Endothelial cell (in vitro differentiated cells): ENCODE data around the gene TIMM44. TPM values are rescaled to one million over a fixed set of nuclear protein-coding genes. Genes with fewer than 3 reads are reported as not detected.

Source experiments
- DNase-seq: peaks from one replicate; pipeline ENCODE4 v3.0.0; 2021; ENCODE audit warnings: low spot score
- H3K27ac Mint-ChIP-seq: one replicate; pipeline ENCODE4 v1.8.0; 2021; ENCODE audit warnings: mixed read lengths, inconsistent platforms; ENCODE audit not compliant: unreplicated experiment
- H3K27me3 Mint-ChIP-seq: one replicate; pipeline ENCODE4 v1.8.0; 2021; ENCODE audit warnings: mild to moderate bottlenecking, moderate library complexity, mixed read lengths, inconsistent platforms; ENCODE audit not compliant: unreplicated experiment
- H3K36me3 Mint-ChIP-seq: one replicate; pipeline ENCODE4 v1.8.0; 2021; ENCODE audit warnings: mild to moderate bottlenecking, low read depth, mixed read lengths, inconsistent platforms; ENCODE audit not compliant: unreplicated experiment
- H3K4me1 Mint-ChIP-seq: one replicate; pipeline ENCODE4 v1.8.0; 2021; ENCODE audit warnings: mild to moderate bottlenecking, mixed read lengths, inconsistent platforms; ENCODE audit not compliant: unreplicated experiment
- H3K4me3 Mint-ChIP-seq: one replicate; pipeline ENCODE4 v1.8.0; 2021; ENCODE audit warnings: mild to moderate bottlenecking, mixed read lengths, inconsistent platforms; ENCODE audit not compliant: unreplicated experiment
- H3K9me3 Mint-ChIP-seq: one replicate; pipeline ENCODE4 v1.8.0; 2021; ENCODE audit warnings: mixed read lengths, inconsistent platforms; ENCODE audit not compliant: unreplicated experiment
- total RNA-seq: library from RNA; stranded (reverse); fragmentation: NEBNext Ultra II Directional; extraction: Animal tissue kit (Norgen Biotek cat#: 25700); gene quantifications from one replicate; pipeline ENCODE4 v1.2.1, GENCODE V29; 2021; ENCODE audit not compliant: unreplicated experiment
- TF ChIP-seq, protein P1 (sequence below): fragments of 200-600 bp; sonication (generic); IDR thresholded peaks from one replicate; pipeline ENCODE4 v1.5.0; 2021; ENCODE audit warnings: antibody characterized with exemption; ENCODE audit not compliant: unreplicated experiment

Gene TIMM44
- total RNA-seq, 1 donor from 2014 or later, result 46.5 TPM

DNA sequence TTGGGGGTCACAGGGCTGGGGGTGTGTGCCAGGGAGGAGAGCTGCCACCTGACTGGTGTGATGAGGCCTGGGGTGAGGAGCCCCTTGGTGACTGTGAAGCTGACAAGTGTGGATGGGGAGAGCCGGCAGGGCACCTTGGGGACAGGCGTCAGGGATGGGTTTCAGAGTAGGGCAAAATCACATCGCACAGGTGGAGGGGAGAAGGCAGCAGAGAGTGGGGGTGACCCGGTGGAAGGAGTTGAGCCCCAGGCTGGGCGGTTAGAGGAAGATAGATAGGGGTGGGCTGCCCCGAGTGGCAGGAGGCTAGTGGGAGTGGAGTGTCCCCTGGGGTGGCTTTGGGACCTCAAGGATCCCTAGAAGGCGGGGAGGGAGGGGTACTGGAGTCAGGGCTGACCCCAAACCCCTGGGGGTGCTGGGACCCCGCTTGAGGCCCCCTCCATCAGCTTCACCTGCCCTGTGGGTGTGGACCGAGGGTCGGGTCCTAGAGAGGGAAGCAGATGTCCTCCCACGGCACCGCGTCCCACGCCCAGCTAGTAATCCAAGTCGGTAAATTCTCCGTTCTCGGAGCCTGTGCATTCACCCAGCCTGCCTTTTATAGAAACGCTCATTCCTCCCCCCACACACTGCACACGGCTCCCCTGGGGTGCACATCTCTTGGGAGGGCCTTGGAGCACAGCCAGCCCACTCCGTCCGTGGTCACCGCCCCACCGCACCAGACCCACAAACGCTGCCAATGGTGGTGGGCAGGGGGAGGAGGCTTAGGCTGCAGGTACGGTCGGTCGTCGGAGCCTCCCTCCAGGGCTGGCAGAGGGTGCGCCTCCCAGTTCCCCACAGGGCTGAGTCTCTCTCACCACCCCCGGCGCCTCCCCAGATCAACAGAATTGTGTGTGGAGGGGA is 19.9 kb downstream of the TIMM44 start:
- no peaks in the 10 kb centered on the region for H3K9me3 Mint-ChIP-seq
- DNase-seq, result no peak
- TF ChIP-seq, protein P1, sequence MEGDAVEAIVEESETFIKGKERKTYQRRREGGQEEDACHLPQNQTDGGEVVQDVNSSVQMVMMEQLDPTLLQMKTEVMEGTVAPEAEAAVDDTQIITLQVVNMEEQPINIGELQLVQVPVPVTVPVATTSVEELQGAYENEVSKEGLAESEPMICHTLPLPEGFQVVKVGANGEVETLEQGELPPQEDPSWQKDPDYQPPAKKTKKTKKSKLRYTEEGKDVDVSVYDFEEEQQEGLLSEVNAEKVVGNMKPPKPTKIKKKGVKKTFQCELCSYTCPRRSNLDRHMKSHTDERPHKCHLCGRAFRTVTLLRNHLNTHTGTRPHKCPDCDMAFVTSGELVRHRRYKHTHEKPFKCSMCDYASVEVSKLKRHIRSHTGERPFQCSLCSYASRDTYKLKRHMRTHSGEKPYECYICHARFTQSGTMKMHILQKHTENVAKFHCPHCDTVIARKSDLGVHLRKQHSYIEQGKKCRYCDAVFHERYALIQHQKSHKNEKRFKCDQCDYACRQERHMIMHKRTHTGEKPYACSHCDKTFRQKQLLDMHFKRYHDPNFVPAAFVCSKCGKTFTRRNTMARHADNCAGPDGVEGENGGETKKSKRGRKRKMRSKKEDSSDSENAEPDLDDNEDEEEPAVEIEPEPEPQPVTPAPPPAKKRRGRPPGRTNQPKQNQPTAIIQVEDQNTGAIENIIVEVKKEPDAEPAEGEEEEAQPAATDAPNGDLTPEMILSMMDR, result no peak
- peaks cover 19% of the 10 kb centered on the region for H3K27me3 Mint-ChIP-seq
- H3K27ac Mint-ChIP-seq, result no peak overlapping the region
- peaks cover 10% of the 10 kb centered on the region for H3K4me1 Mint-ChIP-seq
- no peak overlapping the region for H3K4me3 Mint-ChIP-seq
- peaks cover 12% of the 10 kb centered on the region for H3K36me3 Mint-ChIP-seq

GRCh38 chr19:7922836-7923195 is 20.6 kb downstream of the TIMM44 start:
- H3K36me3 Mint-ChIP-seq, result peaks cover 8% of the 10 kb centered on the region
- H3K27me3 Mint-ChIP-seq, result peaks cover 19% of the 10 kb centered on the region
- H3K4me1 Mint-ChIP-seq, result peaks cover 10% of the 10 kb centered on the region
- no peak overlapping the region for H3K4me3 Mint-ChIP-seq
- DNase-seq, result no peak
- TF ChIP-seq, protein P1, result no peak
- H3K27ac Mint-ChIP-seq, result no peak overlapping the region
- no peaks in the 10 kb centered on the region for H3K9me3 Mint-ChIP-seq

GRCh38 chr19:7921967-7922835 is 21.3 kb downstream of the TIMM44 start:
- Mint-ChIP-seq H3K9me3 (no peaks in the 10 kb centered on the region), H3K27ac (no peak overlapping the region), H3K36me3 (peaks cover 8% of the 10 kb centered on the region), H3K4me1 (peaks cover 10% of the 10 kb centered on the region), H3K4me3 (no peak overlapping the region), H3K27me3 (peaks cover 17% of the 10 kb centered on the region)
- TF ChIP-seq, protein P1, result no peak
- DNase-seq, result no peak

GRCh38 chr19:7921302-7921966 is 22.0 kb downstream of the TIMM44 start:
- H3K27me3 Mint-ChIP-seq, result peaks cover 17% of the 10 kb centered on the region
- TF ChIP-seq, protein P1, result no peak
- H3K36me3 Mint-ChIP-seq, result peaks cover 8% of the 10 kb centered on the region
- peaks cover 11% of the 10 kb centered on the region for H3K4me1 Mint-ChIP-seq
- H3K4me3 Mint-ChIP-seq, result no peak overlapping the region
- no peak for DNase-seq
- H3K27ac Mint-ChIP-seq, result no peak overlapping the region
- H3K9me3 Mint-ChIP-seq, result no peaks in the 10 kb centered on the region
